ENCODE measurements around the gene GPRC5C. TPM values are rescaled to one million over a fixed set of nuclear protein-coding genes. Genes with fewer than 3 reads are reported as not detected.

GPRC5C gene
- polyA plus RNA-seq, 1 donor from 2014 or later, result 12.8 TPM

DNA sequence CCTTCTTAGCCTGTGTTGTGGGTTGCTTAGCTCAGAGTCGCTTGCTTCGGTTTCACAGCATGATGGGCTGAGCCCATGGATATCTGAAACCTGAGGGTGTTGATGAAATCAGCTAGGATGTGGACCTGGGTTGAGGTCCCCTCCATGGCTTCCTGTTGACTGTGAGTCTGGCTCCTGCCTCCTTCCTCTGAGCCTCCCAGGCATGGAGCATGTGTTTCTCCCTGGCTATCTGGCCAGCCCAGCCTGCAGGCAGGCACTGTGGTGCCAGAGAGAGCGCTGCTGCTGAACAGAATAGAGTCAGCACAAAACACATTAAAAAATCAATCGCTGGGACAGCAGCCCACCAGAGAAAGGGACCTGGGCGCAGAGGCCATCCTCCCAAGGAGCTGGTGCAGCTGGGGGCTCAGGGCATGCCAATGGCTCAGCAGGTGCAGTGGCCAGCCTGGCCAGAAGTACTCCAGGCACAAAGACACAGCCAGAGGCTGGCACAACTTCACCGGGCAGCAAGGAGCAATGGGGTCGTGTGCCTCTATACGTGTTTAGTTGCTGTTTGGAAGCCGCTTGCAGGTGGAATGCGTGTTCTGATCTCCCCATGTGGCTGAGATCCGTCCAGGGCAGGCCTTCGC is 28.3 kb upstream of the GPRC5C start:
- Histone ChIP-seq H3K79me2 (replicated peaks; ENCODE audit: insufficient read depth, low read length) (no peaks in the 10 kb centered on the region), H3K27ac (ENCODE audit: low read length) (no peak overlapping the region), H3K9me3 (ENCODE audit: low read length) (no peaks in the 10 kb centered on the region), H3K27me3 (ENCODE audit: insufficient read depth, low read depth, low read length) (no peaks in the 10 kb centered on the region), H3K4me2 (ENCODE audit: low read length) (no peak overlapping the region), H3K9me2 (ENCODE audit: insufficient read depth, low read length) (no peaks in the 10 kb centered on the region), H3F3A (ENCODE audit: insufficient read depth, low read length, poor library complexity, severe bottlenecking) (no peaks in the 10 kb centered on the region), H3K36me3 (ENCODE audit: insufficient read depth, low read length) (no peaks in the 10 kb centered on the region), H4K20me1 (ENCODE audit: insufficient read depth) (no peaks in the 10 kb centered on the region), H2AFZ (ENCODE audit: low read depth, low read length) (no peak overlapping the region), H3K9ac (ENCODE audit: low read length) (no peak overlapping the region), H3K4me3 (ENCODE audit: low read length) (no peak overlapping the region)
- TF ChIP-seq, protein P1, sequence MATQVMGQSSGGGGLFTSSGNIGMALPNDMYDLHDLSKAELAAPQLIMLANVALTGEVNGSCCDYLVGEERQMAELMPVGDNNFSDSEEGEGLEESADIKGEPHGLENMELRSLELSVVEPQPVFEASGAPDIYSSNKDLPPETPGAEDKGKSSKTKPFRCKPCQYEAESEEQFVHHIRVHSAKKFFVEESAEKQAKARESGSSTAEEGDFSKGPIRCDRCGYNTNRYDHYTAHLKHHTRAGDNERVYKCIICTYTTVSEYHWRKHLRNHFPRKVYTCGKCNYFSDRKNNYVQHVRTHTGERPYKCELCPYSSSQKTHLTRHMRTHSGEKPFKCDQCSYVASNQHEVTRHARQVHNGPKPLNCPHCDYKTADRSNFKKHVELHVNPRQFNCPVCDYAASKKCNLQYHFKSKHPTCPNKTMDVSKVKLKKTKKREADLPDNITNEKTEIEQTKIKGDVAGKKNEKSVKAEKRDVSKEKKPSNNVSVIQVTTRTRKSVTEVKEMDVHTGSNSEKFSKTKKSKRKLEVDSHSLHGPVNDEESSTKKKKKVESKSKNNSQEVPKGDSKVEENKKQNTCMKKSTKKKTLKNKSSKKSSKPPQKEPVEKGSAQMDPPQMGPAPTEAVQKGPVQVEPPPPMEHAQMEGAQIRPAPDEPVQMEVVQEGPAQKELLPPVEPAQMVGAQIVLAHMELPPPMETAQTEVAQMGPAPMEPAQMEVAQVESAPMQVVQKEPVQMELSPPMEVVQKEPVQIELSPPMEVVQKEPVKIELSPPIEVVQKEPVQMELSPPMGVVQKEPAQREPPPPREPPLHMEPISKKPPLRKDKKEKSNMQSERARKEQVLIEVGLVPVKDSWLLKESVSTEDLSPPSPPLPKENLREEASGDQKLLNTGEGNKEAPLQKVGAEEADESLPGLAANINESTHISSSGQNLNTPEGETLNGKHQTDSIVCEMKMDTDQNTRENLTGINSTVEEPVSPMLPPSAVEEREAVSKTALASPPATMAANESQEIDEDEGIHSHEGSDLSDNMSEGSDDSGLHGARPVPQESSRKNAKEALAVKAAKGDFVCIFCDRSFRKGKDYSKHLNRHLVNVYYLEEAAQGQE (IDR thresholded peaks at IDR 0.05; ENCODE audit: borderline replicate concordance), result no peak

DNA sequence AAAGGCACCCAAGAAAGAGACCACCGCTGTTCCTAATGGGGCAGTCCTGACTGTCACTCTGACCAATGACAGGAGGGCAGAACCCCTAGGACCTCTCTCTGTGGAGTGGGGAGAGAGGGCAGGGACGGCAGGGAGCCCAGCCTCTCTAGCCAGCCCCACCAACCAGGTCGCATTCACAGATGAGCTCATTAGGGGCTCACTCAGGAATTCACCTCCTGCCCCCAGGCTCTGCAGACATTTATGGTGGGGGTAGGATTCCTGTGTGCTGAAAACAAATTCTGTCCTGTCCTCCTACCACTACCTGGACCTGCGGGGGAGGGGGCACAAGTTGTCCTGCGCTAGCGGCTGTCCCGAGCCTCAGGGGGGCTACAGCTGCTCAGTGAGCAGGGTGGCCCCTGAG is 27.7 kb upstream of the GPRC5C start:
- H3K9me2 ChIP-seq (ENCODE audit: insufficient read depth, low read length), result no peaks in the 10 kb centered on the region
- no peak overlapping the region for H3K9ac ChIP-seq (ENCODE audit: low read length)
- TF ChIP-seq MXI1 (conservative IDR thresholded peaks at IDR 0.05; ENCODE audit: poor library complexity, severe bottlenecking) (no peak), POLR2AphosphoS5 (IDR thresholded peaks at IDR 0.05) (no peak), SMC3 (conservative IDR thresholded peaks at IDR 0.05; ENCODE audit: poor library complexity) (no peak), EZH2 (IDR thresholded peaks at IDR 0.05; ENCODE audit: borderline replicate concordance, insufficient read depth, low read length, poor library complexity, severe bottlenecking) (no peak), TAF1 (IDR thresholded peaks at IDR 0.05; ENCODE audit: low read depth) (no peak), EP300 (conservative IDR thresholded peaks at IDR 0.05; ENCODE audit: poor library complexity, severe bottlenecking) (no peak), RAD21 (conservative IDR thresholded peaks at IDR 0.05) (no peak)
- TF ChIP-seq, protein P2, sequence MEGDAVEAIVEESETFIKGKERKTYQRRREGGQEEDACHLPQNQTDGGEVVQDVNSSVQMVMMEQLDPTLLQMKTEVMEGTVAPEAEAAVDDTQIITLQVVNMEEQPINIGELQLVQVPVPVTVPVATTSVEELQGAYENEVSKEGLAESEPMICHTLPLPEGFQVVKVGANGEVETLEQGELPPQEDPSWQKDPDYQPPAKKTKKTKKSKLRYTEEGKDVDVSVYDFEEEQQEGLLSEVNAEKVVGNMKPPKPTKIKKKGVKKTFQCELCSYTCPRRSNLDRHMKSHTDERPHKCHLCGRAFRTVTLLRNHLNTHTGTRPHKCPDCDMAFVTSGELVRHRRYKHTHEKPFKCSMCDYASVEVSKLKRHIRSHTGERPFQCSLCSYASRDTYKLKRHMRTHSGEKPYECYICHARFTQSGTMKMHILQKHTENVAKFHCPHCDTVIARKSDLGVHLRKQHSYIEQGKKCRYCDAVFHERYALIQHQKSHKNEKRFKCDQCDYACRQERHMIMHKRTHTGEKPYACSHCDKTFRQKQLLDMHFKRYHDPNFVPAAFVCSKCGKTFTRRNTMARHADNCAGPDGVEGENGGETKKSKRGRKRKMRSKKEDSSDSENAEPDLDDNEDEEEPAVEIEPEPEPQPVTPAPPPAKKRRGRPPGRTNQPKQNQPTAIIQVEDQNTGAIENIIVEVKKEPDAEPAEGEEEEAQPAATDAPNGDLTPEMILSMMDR (IDR thresholded peaks at IDR 0.05; ENCODE audit: poor library complexity, severe bottlenecking), result no peak
- TF ChIP-seq, protein P1 (IDR thresholded peaks at IDR 0.05; ENCODE audit: borderline replicate concordance), result no peak
- no peaks in the 10 kb centered on the region for H3K79me2 ChIP-seq (replicated peaks; ENCODE audit: insufficient read depth, low read length)
- no peaks in the 10 kb centered on the region for H3K36me3 ChIP-seq (ENCODE audit: insufficient read depth, low read length)
- H3K27me3 ChIP-seq (ENCODE audit: insufficient read depth, low read depth, low read length), result no peaks in the 10 kb centered on the region
- no peak overlapping the region for H3K4me3 ChIP-seq (ENCODE audit: low read length)
- H3F3A ChIP-seq (ENCODE audit: insufficient read depth, low read length, poor library complexity, severe bottlenecking), result no peaks in the 10 kb centered on the region
- no peak overlapping the region for H2AFZ ChIP-seq (ENCODE audit: low read depth, low read length)
- H3K9me3 ChIP-seq (ENCODE audit: low read length), result no peaks in the 10 kb centered on the region
- H3K27ac ChIP-seq (ENCODE audit: low read length), result no peak overlapping the region
- no peak overlapping the region for H3K4me2 ChIP-seq (ENCODE audit: low read length)
- no peaks in the 10 kb centered on the region for H4K20me1 ChIP-seq (ENCODE audit: insufficient read depth)

All from neural cell (in vitro differentiated cells).